G401 (cell line): ENCODE measurements around the gene RASL10A. TPM values are rescaled to one million over a fixed set of nuclear protein-coding genes. Genes with fewer than 3 reads are reported as not detected.

ENCODE experiments used
- DNase-seq: peaks from one replicate; pipeline ENCODE4 v3.0.0-alpha.2; 2015; ENCODE audit warnings: low spot score
- in situ Hi-C: cut with HindIII; loops from 2 replicates; pipeline ENCODE4 v1.10.0; 2016; ENCODE audit warnings: low sequenced_read_pairs, mixed read lengths
- total RNA-seq: library from RNA; depleted of rRNA; stranded (reverse); fragments of >200 nt; shearing (Covaris generic); gene quantifications from 2 replicates; pipeline ENCODE4 v1.2.3, GENCODE V29; 2014

Gene RASL10A
- total RNA-seq, 1 experiment from 2014 or later = 3.0 TPM

GRCh38 chr22:29309332-29310064 is 6.0 kb downstream of the RASL10A start:
- DNase-seq = no peak

GRCh38 chr22:29308791-29309262 is 6.7 kb downstream of the RASL10A start:
- in situ Hi-C loops = no loop called here
- no peak for DNase-seq

More at GRCh38 chr22:29309332-29310064, 6.0 kb downstream of the RASL10A start:
- in situ Hi-C loops = no loop called here

- in situ Hi-C loops = no loop called here
- DNase-seq = no peak
These were observed 7.2 kb downstream of the RASL10A start for GRCh38 chr22:29308148-29308790.

GRCh38 chr22:29307596-29308147 is 7.8 kb downstream of the RASL10A start:
- no peak for DNase-seq

GRCh38 chr22:29306835-29307595 is 8.5 kb downstream of the RASL10A start:
- DNase-seq = peak; percentile 76
- in situ Hi-C loops = no loop called here

More at GRCh38 chr22:29307596-29308147, 7.8 kb downstream of the RASL10A start:
- in situ Hi-C loops = no loop called here

- in situ Hi-C loops = no loop called here
- peak; percentile 50 for DNase-seq
These were observed 9.2 kb downstream of the RASL10A start, which contains the start of gene GAS2L1 for GRCh38 chr22:29306175-29306834. Gene GAS2L1, plus strand, starts transcription at chr22:29306650. Its CDS starts 1,456 bp downstream, at chr22:29308106.

- DNase-seq = no peak
- in situ Hi-C loops = no loop called here
These were observed 9.7 kb downstream of the RASL10A start for GRCh38 chr22:29305836-29306174.

- no peak for DNase-seq
- in situ Hi-C loops = no loop called here
These were observed 12.6 kb downstream of the RASL10A start for GRCh38 chr22:29302681-29303465.

- in situ Hi-C loops = no loop called here
- DNase-seq = peak; percentile 75
These were observed 13.2 kb downstream of the RASL10A start for GRCh38 chr22:29302402-29302680.

GRCh38 chr22:29301716-29302401 is 13.6 kb downstream of the RASL10A start:
- DNase-seq = no peak
- in situ Hi-C loops = no loop called here

GRCh38 chr22:29300807-29301601 is 14.5 kb downstream of the RASL10A start:
- in situ Hi-C loops = no loop called here
- DNase-seq = no peak

- in situ Hi-C loops = no loop called here
- no peak for DNase-seq
These were observed 15.1 kb downstream of the RASL10A start for GRCh38 chr22:29300467-29300806.

- DNase-seq = no peak
- in situ Hi-C loops = no loop called here
These were observed 16.2 kb downstream of the RASL10A start for GRCh38 chr22:29299136-29299900.

- in situ Hi-C loops = no loop called here
- DNase-seq = no peak
These were observed 16.9 kb downstream of the RASL10A start for GRCh38 chr22:29298641-29299040.

- in situ Hi-C loops = no loop called here
- no peak for DNase-seq
These were observed 23.1 kb downstream of the RASL10A start for GRCh38 chr22:29292379-29292778.

GRCh38 chr22:29291215-29291614 is 24.3 kb downstream of the RASL10A start:
- in situ Hi-C loops = no loop called here
- DNase-seq = no peak

GRCh38 chr22:29290061-29290460 is 25.4 kb downstream of the RASL10A start:
- no peak for DNase-seq
- in situ Hi-C loops = no loop called here
